Dedifferentiated amniotic fluid mesenchymal stem cell (primary cell): ENCODE data around the gene PAM16.

Experiments used
- DNase-seq: peaks from one replicate; pipeline ENCODE4 v3.0.0-alpha.2; 2016; ENCODE audit errors: extremely low spot score

PAM16 gene

DNA sequence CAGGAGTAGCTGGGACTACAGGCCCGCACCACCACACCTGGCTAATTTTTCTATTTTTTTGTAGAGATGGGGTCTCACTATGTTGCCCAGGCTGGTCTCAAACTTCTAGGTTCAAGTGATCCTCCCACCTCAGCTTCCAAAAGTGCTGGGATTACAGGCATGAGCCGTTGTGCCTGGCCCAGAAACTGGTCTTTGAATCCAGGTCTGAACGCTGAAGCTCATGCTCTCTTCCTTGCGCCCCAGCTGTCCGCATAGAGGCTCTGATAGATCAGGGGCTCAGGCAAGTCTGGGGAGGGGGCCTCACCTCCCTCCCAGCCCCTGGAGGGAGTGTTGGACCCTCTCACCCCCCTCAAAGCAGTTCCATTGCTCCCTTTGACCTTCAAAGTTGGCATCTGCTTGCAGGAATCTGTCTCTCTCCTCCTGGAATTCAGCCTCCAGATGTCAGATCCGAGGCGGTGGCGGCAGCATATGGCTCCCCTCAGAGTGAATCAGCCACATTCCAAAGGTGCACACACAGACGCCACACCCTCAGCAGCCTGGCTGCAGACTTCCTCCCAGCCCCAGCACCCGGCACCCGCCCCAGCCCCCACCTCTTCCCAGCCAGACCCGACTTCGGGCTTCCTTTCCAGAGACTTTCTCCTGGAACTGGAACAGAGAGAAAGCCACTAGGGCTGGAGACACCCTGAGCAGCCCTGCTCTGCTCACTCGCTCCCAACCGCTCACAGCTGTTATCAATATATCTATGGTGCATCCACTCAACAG lies 52.2 kb downstream of the PAM16 start:
- DNase-seq: peak; percentile 92

DNA sequence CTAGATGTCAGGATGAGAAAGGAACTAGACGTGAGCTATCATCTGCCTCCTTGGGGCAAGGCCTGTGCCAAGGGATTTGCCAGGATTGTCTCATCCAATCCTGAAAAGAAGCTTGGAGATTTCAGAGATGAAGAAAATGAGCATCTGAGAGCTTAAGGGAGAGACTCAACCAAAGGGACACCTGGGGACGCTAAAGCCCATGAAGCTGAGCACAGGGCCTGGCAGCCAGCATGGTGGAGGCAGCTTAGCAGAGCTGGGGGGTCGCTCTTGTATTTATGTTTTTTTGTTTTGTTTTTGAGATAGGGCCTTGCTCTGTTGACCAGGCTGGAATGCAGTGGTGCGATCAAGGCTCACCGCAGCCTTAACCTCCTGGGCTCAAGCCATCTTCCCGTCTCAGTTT lies 53.6 kb downstream of the PAM16 start:
- DNase-seq: no peak

- DNase-seq: no peak
These were observed 55.5 kb downstream of the PAM16 start for GRCh38 chr16:4295581-4295980.

GRCh38 chr16:4293822-4294457 lies 57.2 kb downstream of the PAM16 start:
- peak; percentile 84 for DNase-seq

DNA sequence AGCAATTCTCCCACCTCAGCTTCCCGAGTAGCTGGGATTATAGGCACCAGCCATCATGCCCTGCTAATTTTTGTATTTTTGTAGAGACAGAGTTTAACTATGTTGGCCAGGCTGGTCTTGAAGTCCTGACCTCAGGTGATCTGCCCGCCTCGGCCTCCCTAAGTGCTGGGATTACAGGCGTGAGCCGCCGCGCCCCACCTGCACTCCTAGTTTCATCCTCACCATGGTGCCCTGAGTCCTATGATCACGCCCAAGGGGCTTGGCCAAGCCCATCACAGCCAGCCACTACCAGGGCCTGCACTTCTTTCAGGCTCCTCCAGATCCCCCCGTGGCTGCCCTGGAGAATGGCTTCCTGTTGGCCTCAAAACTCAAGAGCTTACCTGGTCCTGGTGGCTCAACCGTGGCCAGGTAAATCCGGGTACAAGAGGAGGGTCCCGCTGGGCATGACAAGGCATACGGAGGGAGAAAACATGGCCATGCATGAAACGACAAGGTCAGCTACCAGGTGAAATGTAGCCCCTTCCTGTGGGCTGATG lies 57.9 kb downstream of the PAM16 start:
- DNase-seq: no peak

DNA sequence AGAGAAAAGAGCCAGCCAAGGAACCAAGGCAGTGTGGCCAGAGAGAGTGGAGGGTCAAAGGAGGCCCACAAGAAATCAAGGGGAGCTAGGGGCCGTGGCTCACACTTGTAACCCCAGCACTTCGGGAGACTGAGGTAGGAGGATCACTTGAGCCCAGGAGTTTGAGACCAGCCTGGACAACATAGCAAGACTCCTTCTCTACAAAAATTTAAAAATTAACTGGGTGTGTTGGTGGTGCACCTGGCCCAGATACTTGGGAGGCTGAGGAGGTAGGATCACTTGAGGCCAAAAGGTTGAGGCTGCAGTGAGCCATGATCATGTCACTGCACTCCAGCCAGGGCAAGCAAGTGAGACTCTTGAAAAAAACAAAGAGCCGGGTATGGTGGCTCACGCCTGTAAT lies 59.4 kb downstream of the PAM16 start:
- DNase-seq: no peak
